A549 (cell line): ENCODE results near the gene FSTL4.

ENCODE experiments used
- RAD21 ChIP-seq, 2 experiments: fragments of >200 bp in 1 of 2; sonication (Bioruptor Twin) in 1 of 2; formaldehyde crosslinking in 1 of 2; IDR thresholded peaks in 1 of 2; conservative IDR thresholded peaks in 1 of 2; 2 replicates in 1 of 2; 3 replicates in 1 of 2; pipeline ENCODE4 v1.6.1; 2012 to 2018; ENCODE audit warnings: inconsistent platforms in 1 of 2
- TF ChIP-seq, protein P1 (sequence below): fragments of >200 bp; sonication (Bioruptor Twin); formaldehyde crosslinking; IDR thresholded peaks from 3 replicates; pipeline ENCODE4 v1.5.1; 2016
- TF ChIP-seq, protein P2 (sequence below): IDR thresholded peaks from 2 replicates; pipeline ENCODE4 v1.6.1; 2012

DNA sequence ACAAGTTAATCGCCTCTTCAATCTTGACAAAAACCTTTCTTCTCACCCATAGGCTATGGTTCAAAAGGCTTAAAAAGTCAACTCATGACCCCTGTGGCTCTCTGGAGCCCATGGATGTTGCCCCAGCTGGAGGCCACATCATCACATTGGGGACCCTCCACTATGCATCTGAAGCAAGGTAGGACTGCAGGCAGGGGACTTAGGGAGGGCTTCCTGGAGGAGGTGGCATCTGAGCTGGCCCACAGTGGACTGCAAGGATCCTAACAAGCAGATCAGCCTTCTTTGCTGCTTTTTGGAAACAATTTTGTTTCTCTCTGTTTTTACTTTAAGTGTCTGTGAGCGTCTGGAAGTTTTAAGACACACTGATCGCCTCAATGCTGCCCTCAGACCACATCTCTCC is 325.9 kb downstream of the FSTL4 start:
- TF ChIP-seq, protein P1, sequence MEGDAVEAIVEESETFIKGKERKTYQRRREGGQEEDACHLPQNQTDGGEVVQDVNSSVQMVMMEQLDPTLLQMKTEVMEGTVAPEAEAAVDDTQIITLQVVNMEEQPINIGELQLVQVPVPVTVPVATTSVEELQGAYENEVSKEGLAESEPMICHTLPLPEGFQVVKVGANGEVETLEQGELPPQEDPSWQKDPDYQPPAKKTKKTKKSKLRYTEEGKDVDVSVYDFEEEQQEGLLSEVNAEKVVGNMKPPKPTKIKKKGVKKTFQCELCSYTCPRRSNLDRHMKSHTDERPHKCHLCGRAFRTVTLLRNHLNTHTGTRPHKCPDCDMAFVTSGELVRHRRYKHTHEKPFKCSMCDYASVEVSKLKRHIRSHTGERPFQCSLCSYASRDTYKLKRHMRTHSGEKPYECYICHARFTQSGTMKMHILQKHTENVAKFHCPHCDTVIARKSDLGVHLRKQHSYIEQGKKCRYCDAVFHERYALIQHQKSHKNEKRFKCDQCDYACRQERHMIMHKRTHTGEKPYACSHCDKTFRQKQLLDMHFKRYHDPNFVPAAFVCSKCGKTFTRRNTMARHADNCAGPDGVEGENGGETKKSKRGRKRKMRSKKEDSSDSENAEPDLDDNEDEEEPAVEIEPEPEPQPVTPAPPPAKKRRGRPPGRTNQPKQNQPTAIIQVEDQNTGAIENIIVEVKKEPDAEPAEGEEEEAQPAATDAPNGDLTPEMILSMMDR = no peak
- TF ChIP-seq, protein P2, sequence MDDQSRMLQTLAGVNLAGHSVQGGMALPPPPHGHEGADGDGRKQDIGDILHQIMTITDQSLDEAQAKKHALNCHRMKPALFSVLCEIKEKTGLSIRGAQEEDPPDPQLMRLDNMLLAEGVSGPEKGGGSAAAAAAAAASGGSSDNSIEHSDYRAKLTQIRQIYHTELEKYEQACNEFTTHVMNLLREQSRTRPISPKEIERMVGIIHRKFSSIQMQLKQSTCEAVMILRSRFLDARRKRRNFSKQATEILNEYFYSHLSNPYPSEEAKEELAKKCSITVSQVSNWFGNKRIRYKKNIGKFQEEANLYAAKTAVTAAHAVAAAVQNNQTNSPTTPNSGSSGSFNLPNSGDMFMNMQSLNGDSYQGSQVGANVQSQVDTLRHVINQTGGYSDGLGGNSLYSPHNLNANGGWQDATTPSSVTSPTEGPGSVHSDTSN = no peak
- TF ChIP-seq RAD21 (conservative IDR thresholded peaks at IDR 0.05 in 1 of 2, IDR thresholded peaks at IDR 0.05 in 1 of 2) = no peak
